GM19455 (cell line): Measurements from ENCODE around the gene AUTS2.

Experiments
- ATAC-seq: cut with Tn5 transposase; IDR thresholded peaks from one replicate; pipeline ENCODE4 v1.9.1; 2021; ENCODE audit not compliant: unreplicated experiment

The AUTS2 gene

GRCh38 chr7:69754476-69754875, 156.2 kb downstream of the AUTS2 start:
- no peak for ATAC-seq

- ATAC-seq: no peak
Observed at GRCh38 chr7:69756235-69756634, 158.0 kb downstream of the AUTS2 start.

- ATAC-seq: no peak
Observed at GRCh38 chr7:69757528-69757927, 159.3 kb downstream of the AUTS2 start.

GRCh38 chr7:69757981-69758430, 159.7 kb downstream of the AUTS2 start:
- ATAC-seq: no peak

GRCh38 chr7:69759373-69759772, 161.1 kb downstream of the AUTS2 start:
- no peak for ATAC-seq

- ATAC-seq: no peak
Observed at GRCh38 chr7:69761290-69761922, 163.1 kb downstream of the AUTS2 start.

GRCh38 chr7:69762821-69763352, 164.6 kb downstream of the AUTS2 start:
- no peak for ATAC-seq

- no peak for ATAC-seq
Observed at GRCh38 chr7:69763513-69763912, 165.2 kb downstream of the AUTS2 start.

- ATAC-seq: no peak
Observed at GRCh38 chr7:69764147-69764546, 165.9 kb downstream of the AUTS2 start.

GRCh38 chr7:69764681-69765080, 166.4 kb downstream of the AUTS2 start:
- no peak for ATAC-seq

- no peak for ATAC-seq
Observed at GRCh38 chr7:69765879-69766278, 167.6 kb downstream of the AUTS2 start.

GRCh38 chr7:69768986-69769595, 170.8 kb downstream of the AUTS2 start:
- no peak for ATAC-seq

- no peak for ATAC-seq
Observed at GRCh38 chr7:69769826-69770225, 171.6 kb downstream of the AUTS2 start.

- ATAC-seq: no peak
Observed at GRCh38 chr7:69770613-69771012, 172.3 kb downstream of the AUTS2 start.

GRCh38 chr7:69772718-69773436, 174.6 kb downstream of the AUTS2 start:
- ATAC-seq: no peak

- no peak for ATAC-seq
Observed at GRCh38 chr7:69773535-69774225, 175.4 kb downstream of the AUTS2 start.

GRCh38 chr7:69775231-69775771, 177.0 kb downstream of the AUTS2 start:
- no peak for ATAC-seq

GRCh38 chr7:69776611-69777010, 178.3 kb downstream of the AUTS2 start:
- ATAC-seq: no peak

- ATAC-seq: no peak
Observed at GRCh38 chr7:69778138-69778537, 179.9 kb downstream of the AUTS2 start.

- ATAC-seq: no peak
Observed at GRCh38 chr7:69780379-69780778, 182.1 kb downstream of the AUTS2 start.

- no peak for ATAC-seq
Observed at GRCh38 chr7:69781412-69781846, 183.2 kb downstream of the AUTS2 start.
